Stimulated activated naive CD8-positive, alpha-beta T cell treated with anti-CD3 and anti-CD28 coated beads, Interleukin-15, Interleukin-2, amounts not matched to agents 100 U/mL and 50 U/mL, for 24 hours (primary cell): Measurements from ENCODE around the gene RANBP10.
A peak's percentile ranks its signal among the peaks of the same experiment; 100 is the strongest.

Experiments used
- ATAC-seq: fragments of 150-1000 bp; cut with Tn5 transposase; one replicate; pipeline ENCODE4 v1.10.0; 2021
- DNase-seq: peaks from one replicate; pipeline ENCODE4 v3.0.0; 2021

Gene RANBP10

GRCh38 chr16:67825906-67826305, 19.5 kb upstream of the RANBP10 start:
- no peak for ATAC-seq

DNA sequence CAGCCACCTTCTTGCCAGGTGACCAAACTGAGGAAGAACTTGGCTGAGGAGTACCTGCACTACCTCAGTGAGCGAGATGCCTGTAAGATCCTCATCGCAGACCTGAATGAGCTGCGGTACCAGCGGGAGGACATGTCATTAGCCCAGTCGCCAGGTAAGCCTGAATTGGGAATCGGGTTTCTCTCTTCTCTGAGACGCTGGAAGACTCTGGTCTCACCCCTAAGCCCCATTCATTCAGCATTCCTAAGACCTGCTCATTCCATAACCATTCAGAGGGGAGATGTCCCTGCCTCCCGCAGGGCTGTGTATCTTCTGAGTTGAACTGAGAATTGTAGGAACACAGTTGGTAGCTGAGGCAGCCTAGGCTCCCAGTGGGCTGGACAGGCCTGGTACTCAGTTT, 18.8 kb upstream of the RANBP10 start:
- ATAC-seq = no peak
- DNase-seq = no peak

More at GRCh38 chr16:67825906-67826305, 19.5 kb upstream of the RANBP10 start:
- DNase-seq = no peak

DNA sequence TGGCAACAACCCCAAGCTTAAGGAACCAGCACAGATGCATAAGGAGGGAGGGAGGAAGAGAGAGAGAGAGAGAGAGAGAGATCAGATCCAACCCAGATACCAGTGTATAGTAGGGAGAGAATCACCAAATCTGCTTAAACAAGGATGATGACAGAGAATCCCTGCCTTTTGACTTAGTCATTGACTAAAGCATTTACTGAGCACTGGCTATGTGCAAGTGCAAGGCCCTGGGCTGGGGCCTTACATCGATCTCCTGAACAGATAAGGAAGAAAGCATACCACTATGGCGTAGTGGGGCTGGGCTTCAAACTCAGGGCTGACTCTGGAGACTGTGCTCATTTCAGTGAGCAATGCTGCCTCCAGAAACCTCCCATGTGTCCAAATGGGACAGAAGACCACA, 16.2 kb upstream of the RANBP10 start:
- DNase-seq = no peak
- no peak for ATAC-seq

DNA sequence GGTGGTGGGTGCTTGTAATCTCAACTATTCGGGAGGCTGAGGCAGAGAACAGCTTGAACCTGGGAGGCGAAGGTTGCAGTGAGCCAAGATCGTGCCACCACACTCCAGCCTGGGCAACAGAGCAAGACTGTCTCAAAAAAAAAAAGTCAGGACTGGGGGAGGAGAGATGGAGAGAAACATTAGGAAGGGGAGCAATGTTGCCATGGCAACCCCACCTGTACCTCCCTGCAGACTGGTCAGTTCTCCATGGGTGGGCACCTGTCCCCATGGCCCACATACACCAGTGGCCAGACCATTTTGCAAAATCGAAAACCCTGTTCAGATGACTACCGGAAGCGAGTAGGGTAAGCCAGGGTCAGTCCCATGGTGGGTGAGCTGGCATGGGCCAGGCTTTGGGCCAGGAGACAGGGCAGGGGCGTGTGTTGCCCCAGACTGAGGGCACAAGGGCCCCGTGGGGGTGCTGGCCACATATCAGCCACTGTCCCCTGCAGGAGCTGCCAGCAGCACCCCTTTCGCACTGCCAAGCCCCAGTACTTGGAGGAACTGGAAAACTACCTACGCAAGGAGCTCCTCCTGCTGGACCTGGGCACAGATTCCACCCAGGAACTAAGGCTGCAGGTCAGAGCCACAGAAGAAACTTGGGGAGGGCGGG, 14.4 kb upstream of the RANBP10 start:
- no peak for DNase-seq
- no peak for ATAC-seq

DNA sequence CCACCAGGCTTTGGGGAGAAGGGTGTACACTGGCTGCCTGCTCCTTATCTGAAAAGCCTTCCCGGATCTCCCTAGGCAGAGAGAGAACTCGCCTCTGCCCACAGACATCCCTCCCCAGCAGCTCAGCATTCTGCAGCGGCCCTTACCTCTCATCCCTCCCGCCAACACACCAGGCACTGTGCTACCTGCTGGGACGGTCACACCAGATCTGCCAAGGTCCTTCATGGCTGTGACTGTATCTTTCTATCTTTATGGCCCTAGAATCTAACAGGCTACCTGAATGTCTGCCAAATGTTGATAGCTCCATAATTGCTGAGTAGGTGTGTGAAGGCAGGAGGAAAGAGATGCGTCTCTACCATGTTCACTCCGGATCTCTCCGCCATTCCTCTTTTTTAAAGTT, 8.2 kb upstream of the RANBP10 start:
- ATAC-seq = no peak
- DNase-seq = no peak

- no peak for ATAC-seq
- DNase-seq = no peak
Observed at GRCh38 chr16:67811899-67812298, 5.5 kb upstream of the RANBP10 start.

- ATAC-seq (no peak), DNase-seq (no peak)
Observed at GRCh38 chr16:67807148-67807682, 855 bp upstream of the RANBP10 start.

GRCh38 chr16:67805718-67806427, 487 bp downstream of the RANBP10 start:
- no peak for ATAC-seq
- peak; percentile 15 for DNase-seq

DNA sequence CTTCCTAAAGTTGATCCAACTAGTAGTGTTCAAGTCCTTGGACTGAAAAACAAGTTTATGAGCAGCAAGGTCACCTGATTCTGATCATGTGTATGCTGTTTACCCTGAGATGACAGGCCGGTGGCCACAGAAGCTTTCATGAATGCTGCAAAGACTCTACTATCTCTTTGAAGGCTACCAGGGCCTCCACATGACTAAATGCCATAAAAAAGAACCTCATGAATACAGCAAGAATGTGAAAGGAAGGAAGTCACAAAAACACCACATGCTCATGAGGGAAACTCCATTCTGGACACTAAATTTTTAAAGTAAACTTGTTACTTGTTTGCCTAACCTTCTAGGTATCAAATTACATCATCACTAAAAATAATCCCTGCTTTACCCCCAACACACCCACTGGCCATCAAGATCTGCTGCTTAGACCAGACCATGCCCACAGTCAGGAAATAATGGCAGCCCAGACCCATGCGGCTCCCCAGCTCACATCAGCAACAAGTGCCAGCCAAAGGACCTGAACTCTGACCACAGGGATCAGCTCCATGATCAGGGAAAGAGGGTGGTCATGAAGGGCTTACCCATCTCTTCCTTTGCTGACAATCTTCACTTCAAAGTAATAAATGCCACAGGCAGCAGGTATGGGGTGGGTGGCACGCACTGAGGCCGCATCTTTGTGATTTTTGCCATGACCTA, 1.4 kb downstream of the RANBP10 start:
- no peak for ATAC-seq
- DNase-seq = no peak

- DNase-seq (peak; percentile 34), ATAC-seq (no peak)
Observed at GRCh38 chr16:67803894-67804293, 2.5 kb downstream of the RANBP10 start.

DNA sequence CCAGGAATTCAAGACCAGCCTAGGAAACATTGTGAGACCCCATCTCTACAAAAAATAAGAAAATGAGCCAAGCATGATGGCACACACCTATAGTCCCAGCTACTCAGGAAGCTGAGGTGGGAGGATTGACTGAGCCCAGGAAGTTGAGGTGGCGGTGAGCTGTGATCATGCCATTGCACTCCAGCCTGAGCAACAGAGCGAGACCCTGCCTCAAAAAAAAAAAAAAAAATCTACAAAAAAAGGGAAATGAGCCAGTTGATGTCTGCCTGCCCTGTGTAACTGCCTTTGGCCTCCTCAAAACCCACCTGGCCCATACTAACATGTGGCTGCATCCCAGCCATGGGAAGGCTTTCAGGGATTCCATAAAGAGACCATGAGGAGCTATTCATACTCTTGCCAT, 4.5 kb downstream of the RANBP10 start:
- no peak for ATAC-seq

GRCh38 chr16:67801241-67801640, 5.1 kb downstream of the RANBP10 start:
- DNase-seq (no peak), ATAC-seq (no peak)

More for the DNA sequence above, 4.5 kb downstream of the RANBP10 start:
- peak; percentile 24 for DNase-seq

DNA sequence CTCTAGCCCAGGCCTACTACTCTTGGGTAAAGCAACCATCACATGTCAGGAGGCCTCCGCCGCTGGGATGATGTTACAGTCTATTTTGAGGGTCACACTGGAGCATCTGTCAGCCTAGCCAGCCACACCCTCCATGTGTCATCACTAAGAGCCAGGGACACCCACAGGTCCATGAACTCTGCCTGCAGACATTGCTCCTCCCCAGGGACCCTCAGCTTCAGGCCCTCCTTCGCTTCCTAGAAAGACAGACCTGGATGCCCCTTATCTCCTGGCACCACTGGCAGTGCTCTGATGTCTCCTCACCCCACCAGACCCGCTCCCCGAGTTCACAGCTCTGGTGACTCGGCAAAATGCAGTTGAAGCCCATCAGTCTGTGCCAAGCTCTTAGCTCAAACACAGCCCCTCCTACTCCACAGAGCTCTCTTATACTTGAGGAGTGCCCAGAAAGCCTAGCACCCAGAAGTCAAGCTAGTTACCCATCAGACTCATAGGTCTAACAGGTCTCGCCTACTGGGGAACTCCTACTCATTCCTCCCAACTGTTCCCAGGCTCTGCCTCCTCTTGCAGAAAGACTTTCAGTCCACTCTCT, 5.9 kb downstream of the RANBP10 start:
- DNase-seq (no peak), ATAC-seq (no peak)

DNA sequence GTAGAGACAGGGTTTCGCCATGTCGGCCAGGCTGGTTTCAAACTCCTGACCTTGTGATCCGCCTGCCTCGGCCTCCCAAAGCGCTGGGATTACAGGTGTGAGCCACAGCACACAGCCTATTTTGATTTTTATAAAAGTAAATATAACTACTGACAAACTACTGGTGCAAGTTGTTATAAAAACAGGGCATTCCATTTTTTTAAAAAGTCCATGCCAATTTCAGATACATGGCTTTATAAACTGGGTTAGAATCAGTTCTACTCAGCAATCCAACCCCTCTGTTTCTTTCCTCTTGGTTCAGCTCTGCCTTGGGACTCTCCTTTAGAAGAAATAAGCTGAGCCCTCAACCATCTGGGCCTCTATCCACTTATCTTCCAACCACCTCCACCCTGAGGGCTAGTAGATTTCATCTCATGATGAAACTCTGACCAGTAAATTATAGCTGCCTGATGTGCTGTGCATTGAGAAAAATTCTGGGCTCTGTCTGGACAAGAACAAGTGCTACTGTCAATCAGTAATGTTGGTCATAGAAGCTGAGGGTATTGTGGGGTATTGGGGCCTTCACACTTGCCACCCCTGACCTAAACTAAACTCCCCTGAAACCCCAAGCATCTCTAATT, 10.2 kb downstream of the RANBP10 start:
- ATAC-seq (no peak), DNase-seq (no peak)

DNA sequence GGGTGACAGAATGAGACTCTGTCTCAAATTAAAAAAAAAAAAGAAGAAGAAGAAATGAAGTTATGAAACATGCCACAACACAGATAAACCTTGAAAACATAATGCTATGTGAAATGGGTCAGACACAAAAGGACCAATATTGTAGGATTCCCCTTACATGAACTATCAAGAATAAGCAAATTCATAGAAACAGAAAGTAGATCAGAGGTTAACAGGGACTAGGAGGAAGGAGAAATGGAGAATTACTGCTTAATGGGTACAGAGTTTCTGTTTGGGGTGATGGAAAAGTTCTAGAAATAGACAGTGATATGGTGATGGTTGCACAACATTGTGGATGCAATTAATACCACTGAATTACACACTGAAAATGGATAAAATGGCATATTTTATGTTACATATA, 16.3 kb downstream of the RANBP10 start:
- ATAC-seq = no peak
- DNase-seq = no peak

- DNase-seq = no peak
Observed at GRCh38 chr16:67786491-67786890, 19.9 kb downstream of the RANBP10 start.

DNA sequence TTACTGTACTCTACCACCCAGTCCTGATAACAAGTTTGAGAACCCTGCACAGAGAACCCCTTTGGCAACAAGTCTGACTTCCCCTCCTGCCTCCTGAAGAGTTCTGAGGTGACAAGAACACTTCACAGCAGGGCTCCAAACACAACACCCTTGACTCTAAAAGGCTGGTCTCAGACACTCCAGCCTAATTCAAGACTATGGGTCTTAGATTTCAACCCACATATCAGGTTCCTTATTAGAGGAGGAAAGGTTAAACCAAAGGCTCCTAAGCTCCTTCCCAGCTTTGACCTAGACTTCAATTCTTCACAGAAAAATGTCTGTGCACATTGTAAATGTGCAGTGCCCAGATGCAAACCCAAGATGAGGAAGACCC, 23.0 kb downstream of the RANBP10 start:
- DNase-seq (no peak), ATAC-seq (no peak)

More at GRCh38 chr16:67786491-67786890, 19.9 kb downstream of the RANBP10 start:
- ATAC-seq = no peak

GRCh38 chr16:67782567-67783352, 23.6 kb downstream of the RANBP10 start:
- no peak for ATAC-seq
- no peak for DNase-seq

DNA sequence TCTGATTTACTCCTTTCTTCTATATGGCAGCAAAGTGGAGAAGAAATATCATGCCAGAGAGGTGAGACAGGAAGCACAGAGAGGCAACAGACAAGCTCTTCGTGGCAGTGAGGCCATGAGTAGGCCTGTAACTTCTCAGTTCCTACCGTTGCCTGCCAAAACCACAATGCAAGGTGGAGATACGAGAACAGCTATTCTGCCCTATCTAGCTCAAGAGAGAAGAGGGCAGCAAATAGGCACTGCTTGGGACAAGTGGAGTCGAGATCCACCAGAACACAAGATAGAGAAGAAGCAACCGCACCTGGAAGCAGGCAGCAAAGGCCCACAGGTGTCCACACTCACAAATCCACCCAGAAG, 24.8 kb downstream of the RANBP10 start:
- no peak for ATAC-seq
- DNase-seq = no peak

GRCh38 chr16:67780847-67781564, 25.4 kb downstream of the RANBP10 start:
- DNase-seq (no peak), ATAC-seq (peak; percentile 14)
